Liver (tissue), 9 donors: ENCODE measurements around the gene MAPK11. TPM values are rescaled to one million over a fixed set of nuclear protein-coding genes. Genes with fewer than 3 reads are reported as not detected.

ENCODE experiments used
- DNase-seq: peaks from one replicate; pipeline ENCODE4 v3.0.0-alpha.2; 2017; ENCODE audit warnings: low spot score
- H3K27ac ChIP-seq, 2 donors: one replicate each; pipeline ENCODE4 v1.7.0; 2013; ENCODE audit warnings: inconsistent platforms in 2 of 2, low read length in 2 of 2, control low read depth in 1 of 2, low read depth in 1 of 2, mild to moderate bottlenecking in 1 of 2
- H3K27me3 ChIP-seq, 4 donors: one replicate each; pipeline versions ENCODE4 v1.6.1 to v1.7.0; 2013; ENCODE audit warnings: low read length in 3 of 4, inconsistent platforms in 1 of 4, mild to moderate bottlenecking in 1 of 4, moderate library complexity in 1 of 4; ENCODE audit not compliant: control insufficient read depth in 4 of 4, insufficient read depth in 4 of 4
- H3K36me3 ChIP-seq, 4 donors: one replicate each; pipeline versions ENCODE4 v1.6.1 to v1.7.0; 2013; ENCODE audit warnings: low read length in 3 of 4, mild to moderate bottlenecking in 3 of 4, low read depth in 1 of 4, moderate library complexity in 1 of 4; ENCODE audit not compliant: control insufficient read depth in 4 of 4, insufficient read depth in 3 of 4
- H3K4me1 ChIP-seq, 4 donors: one replicate each; pipeline versions ENCODE4 v1.6.1 to v1.7.0; 2013; ENCODE audit warnings: low read length in 3 of 4, mild to moderate bottlenecking in 3 of 4, moderate library complexity in 1 of 4; ENCODE audit not compliant: control insufficient read depth in 4 of 4, insufficient read depth in 4 of 4
- H3K4me3 ChIP-seq, 3 donors: one replicate each; pipeline versions ENCODE4 v1.6.1 to v1.7.0; 2013; ENCODE audit warnings: low read length in 3 of 3, control low read depth in 1 of 3, low read depth in 1 of 3, mild to moderate bottlenecking in 1 of 3
- H3K9ac ChIP-seq, 2 donors: one replicate each; pipeline ENCODE4 v1.7.0; 2013; ENCODE audit warnings: low read length in 2 of 2, mild to moderate bottlenecking in 2 of 2, moderate library complexity in 2 of 2, control low read depth in 1 of 2, low read depth in 1 of 2
- H3K9me3 ChIP-seq, 4 donors: one replicate each; pipeline versions ENCODE4 v1.6.1 to v1.7.0; 2013; ENCODE audit warnings: low read length in 3 of 4; ENCODE audit not compliant: control insufficient read depth in 4 of 4
- ATF3 ChIP-seq: IDR thresholded peaks from 2 replicates; pipeline ENCODE4 v1.6.1; 2016; ENCODE audit warnings: antibody characterized with exemption
- CTCF ChIP-seq: fragments of 150-350 bp; IDR thresholded peaks from 2 replicates; pipeline ENCODE4 v1.5.1; 2017; ENCODE audit warnings: improper control_type of control experiment, low read depth, low read length; ENCODE audit not compliant: missing input control
- EGR1 ChIP-seq, 2 donors: IDR thresholded peaks; 2 replicates each; pipeline ENCODE4 v1.6.1; 2016 to 2018; ENCODE audit warnings: antibody characterized with exemption in 2 of 2, low read depth in 2 of 2
- FOXA2 ChIP-seq: IDR thresholded peaks from 2 replicates; pipeline ENCODE4 v1.6.1; 2016; ENCODE audit warnings: antibody characterized with exemption
- GABPA ChIP-seq, 2 donors: IDR thresholded peaks in 1 of 2; conservative IDR thresholded peaks in 1 of 2; 2 replicates each; pipeline ENCODE4 v1.6.1; 2016; ENCODE audit warnings: antibody characterized with exemption in 2 of 2, mild to moderate bottlenecking in 1 of 2, moderate library complexity in 1 of 2
- HNF4A ChIP-seq, 2 donors: conservative IDR thresholded peaks; 2 replicates each; pipeline ENCODE4 v1.6.1; 2016; ENCODE audit warnings: antibody characterized with exemption in 2 of 2, mild to moderate bottlenecking in 2 of 2
- HNF4G ChIP-seq: IDR thresholded peaks from 2 replicates; pipeline ENCODE4 v1.6.1; 2016; ENCODE audit warnings: antibody characterized with exemption
- JUND ChIP-seq, 2 donors: IDR thresholded peaks; 2 replicates each; pipeline ENCODE4 v1.6.1; 2016; ENCODE audit warnings: antibody characterized with exemption in 2 of 2
- MAX ChIP-seq: IDR thresholded peaks from 2 replicates; pipeline ENCODE4 v1.6.1; 2016; ENCODE audit warnings: antibody characterized with exemption
- NR2F2 ChIP-seq: IDR thresholded peaks from 2 replicates; pipeline ENCODE4 v1.6.1; 2016; ENCODE audit warnings: antibody characterized with exemption
- RAD21 ChIP-seq, 2 donors: IDR thresholded peaks; 2 replicates each; pipeline ENCODE4 v1.6.1; 2016; ENCODE audit warnings: antibody characterized with exemption in 2 of 2, mild to moderate bottlenecking in 2 of 2
- RXRA ChIP-seq, 2 donors: IDR thresholded peaks; 2 replicates each; pipeline ENCODE4 v1.6.1; 2017 to 2018; ENCODE audit warnings: antibody characterized with exemption in 2 of 2, mild to moderate bottlenecking in 1 of 2
- SP1 ChIP-seq: IDR thresholded peaks from 2 replicates; pipeline ENCODE4 v1.6.1; 2018; ENCODE audit warnings: antibody characterized with exemption, mild to moderate bottlenecking
- TAF1 ChIP-seq: conservative IDR thresholded peaks from 2 replicates; pipeline ENCODE4 v1.6.1; 2016; ENCODE audit warnings: antibody characterized with exemption, mild to moderate bottlenecking
- YY1 ChIP-seq: IDR thresholded peaks from 2 replicates; pipeline ENCODE4 v1.6.1; 2016; ENCODE audit warnings: antibody characterized with exemption, mild to moderate bottlenecking
- WGBS: extraction: QIAGEN DNeasy Blood & Tissue Kit; methylation state at CpG from one replicate; pipeline ENCODE4 v1.1.7; 2013; 5-methylcytosine and 5-hydroxymethylcytosine counted together
- polyA plus RNA-seq, 2 donors: library from polyadenylated mRNA; stranded (reverse) in 1 of 2; unstranded in 1 of 2; fragments of 200-250 nt in 1 of 2; fragments of >200 nt in 1 of 2; fragmentation: Nextera tagmentation in 1 of 2; extraction: Ambion mirVana in 1 of 2; gene quantifications; one replicate each; pipeline versions ENCODE4 v1.2.1 to v1.2.3, GENCODE V29; 2013 to 2015
- total RNA-seq, 2 donors: library from RNA; depleted of rRNA; stranded (reverse); fragments of >200 nt; gene quantifications; one replicate each; pipeline ENCODE4 v1.2.3, GENCODE V29; 2014
- donor health status: healthy.
- donor health status: healthy.
- donor health status: healthy.
- donor health status: healthy.
- donor health status: healthy.

Gene MAPK11
- total and polyA plus RNA-seq, 4 donors: 0.65 to 2.0 (median 1.0) TPM

GRCh38 chr22:50260434-50260800 is 9.8 kb downstream of the MAPK11 start:
- Histone ChIP-seq H3K27me3 (no peaks in the 10 kb centered on the region), H3K4me3 (peak overlapping the region in 1 of 3 donors; percentile 59), H3K36me3 (peaks cover 0 to 1% (median 0%) of the 10 kb centered on the region in 4 donors), H3K9me3 (no peaks in the 10 kb centered on the region), H3K9ac (no peak overlapping the region), H3K27ac (no peak overlapping the region), H3K4me1 (peaks cover 16 to 37% (median 29%) of the 10 kb centered on the region in 4 donors)
- WGBS: 33% methylated on average over 11 of the region's 11 CpGs
- TF ChIP-seq RAD21 (IDR thresholded peaks at IDR 0.05) (no peak), CTCF (no peak), MAX (no peak), HNF4A (conservative IDR thresholded peaks at IDR 0.05) (no peak), YY1 (no peak), FOXA2 (no peak), JUND (IDR thresholded peaks at IDR 0.05) (no peak), EGR1 (IDR thresholded peaks at IDR 0.05; ENCODE audit: low read depth in 2 of 2) (no peak), RXRA (IDR thresholded peaks at IDR 0.05) (no peak), ATF3 (no peak), SP1 (no peak), GABPA (IDR thresholded peaks at IDR 0.05 in 1 of 2, conservative IDR thresholded peaks at IDR 0.05 in 1 of 2) (no peak), HNF4G (no peak), TAF1 (no peak)
- DNase-seq: no peak

DNA sequence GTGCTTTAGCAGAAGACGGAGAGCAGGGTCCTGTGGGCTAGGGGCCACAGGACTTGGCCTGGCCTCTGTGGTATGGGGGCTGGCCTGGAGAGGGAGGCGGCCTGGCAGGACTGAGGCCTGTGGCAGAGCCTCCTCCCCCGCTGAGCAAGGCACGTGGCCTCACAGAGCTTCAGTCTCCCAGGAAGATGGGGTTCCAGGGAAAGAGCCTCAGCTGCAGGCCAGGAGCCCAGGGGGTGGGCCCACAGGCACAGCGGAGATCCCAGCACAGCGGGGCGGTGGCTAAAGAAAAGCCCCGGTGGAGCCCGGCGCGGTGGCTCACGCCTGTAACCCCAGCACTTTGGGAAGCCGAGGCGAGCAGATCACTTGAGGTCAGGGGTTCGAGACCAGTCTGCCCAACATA is 10.9 kb downstream of the MAPK11 start:
- Histone ChIP-seq H3K4me3 (no peak overlapping the region), H3K4me1 (peaks cover 16 to 37% (median 29%) of the 10 kb centered on the region in 4 donors), H3K9ac (no peak overlapping the region), H3K9me3 (no peaks in the 10 kb centered on the region), H3K36me3 (peaks cover 0 to 1% (median 0%) of the 10 kb centered on the region in 4 donors), H3K27me3 (no peaks in the 10 kb centered on the region), H3K27ac (no peak overlapping the region)
- 93% methylated on average over 15 of the region's 15 CpGs for WGBS
- TF ChIP-seq FOXA2 (no peak), NR2F2 (no peak), YY1 (no peak), SP1 (no peak), EGR1 (IDR thresholded peaks at IDR 0.05; ENCODE audit: low read depth in 2 of 2) (no peak), ATF3 (no peak)
- no peak for DNase-seq

- TF ChIP-seq RXRA (IDR thresholded peaks at IDR 0.05): peak in 1 of 2 donors; percentile 40
- TF ChIP-seq MAX: no peak
- TF ChIP-seq ATF3: no peak
- no peak for TF ChIP-seq SP1
- TF ChIP-seq CTCF: no peak
- TF ChIP-seq RAD21 (IDR thresholded peaks at IDR 0.05): no peak
- no peak for TF ChIP-seq HNF4G
- H3K4me3 ChIP-seq: no peak overlapping the region
- H3K9ac ChIP-seq: no peak overlapping the region
- peak overlapping the region in 1 of 2 donors; percentile 41 for H3K27ac ChIP-seq
- H3K36me3 ChIP-seq: peaks cover 0 to 1% (median 0%) of the 10 kb centered on the region in 4 donors
- H3K9me3 ChIP-seq: no peaks in the 10 kb centered on the region
- H3K27me3 ChIP-seq: no peaks in the 10 kb centered on the region
- H3K4me1 ChIP-seq: peaks cover 16 to 37% (median 29%) of the 10 kb centered on the region in 4 donors
- WGBS: 61% methylated on average over 24 of the region's 24 CpGs
- DNase-seq: no peak
Measured at GRCh38 chr22:50258361-50259292, 11.6 kb downstream of the MAPK11 start.
